Measurements from ENCODE around the gene IGSF9B. TPM values are rescaled to one million over a fixed set of nuclear protein-coding genes. Genes with fewer than 3 reads are reported as not detected.
A peak's percentile ranks its signal among the peaks of the same experiment; 100 is the strongest.

IGSF9B gene
- total and polyA plus RNA-seq, 10 of the 15 experiments (the other 5 are each of a cell fraction or from before 2014, with no cell fraction given) = 0.03 to 3.7 (median 0.20) TPM; not detected in 2

DNA sequence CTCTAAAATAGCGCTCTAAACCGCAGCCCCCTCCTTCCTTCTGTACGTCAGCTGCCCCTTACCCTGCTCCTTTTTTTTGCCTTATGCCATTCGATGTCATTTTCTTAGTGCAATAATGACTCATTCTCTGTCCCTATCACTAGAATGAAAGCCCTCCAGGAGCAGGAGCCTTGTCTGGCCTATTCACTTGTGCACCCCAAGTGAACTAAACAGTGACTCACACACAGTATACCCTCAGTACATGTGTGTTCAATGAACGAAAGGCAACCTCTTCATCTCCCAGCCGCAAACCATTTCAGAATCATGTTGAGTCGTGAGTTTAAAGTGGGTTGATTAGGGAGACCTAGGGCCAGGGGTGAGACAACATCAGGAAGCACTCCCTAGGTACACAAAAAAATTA is 60.7 kb downstream of the IGSF9B start:
- peak; percentile 64 for ATAC-seq

DNA sequence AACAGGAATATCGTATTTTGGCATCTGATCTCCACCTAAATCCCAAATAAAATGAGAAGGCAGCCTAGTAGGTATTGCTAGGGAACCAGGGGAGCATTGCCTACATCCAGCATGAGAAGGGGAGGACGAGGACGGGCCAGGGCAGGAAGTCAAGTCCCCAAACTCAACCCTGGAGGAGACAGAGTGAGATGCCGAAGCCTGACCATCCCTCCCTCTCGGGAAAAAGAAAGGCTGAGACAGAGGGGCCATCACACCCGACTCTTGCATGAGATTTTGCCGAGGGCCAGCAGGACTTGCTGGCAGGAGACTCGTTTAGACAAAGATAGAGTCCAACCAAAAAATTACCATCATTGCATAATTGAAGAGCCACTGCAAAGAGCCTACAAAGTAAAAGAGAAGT is 61.2 kb downstream of the IGSF9B start:
- ChIA-PET CTCF (no interaction called here), RAD21 (ENCODE audit: unreplicated experiment) (no interaction called here), POLR2A (no interaction called here), SMC1A (ENCODE audit: uncharacterized antibody, unreplicated experiment) (no interaction called here)
- no TSS peak for BruUV-seq (replicated peaks)
- DNase-seq (ENCODE audit: low read depth, low spot score) = no peak
- Histone ChIP-seq H3K9ac (ENCODE audit: control insufficient read depth, insufficient read depth, low read length) (no peak overlapping the region), H3K9me3 (replicated peaks; ENCODE audit: control insufficient read depth, insufficient read depth, low read length) (no peaks in the 10 kb centered on the region), H3K4me1 (ENCODE audit: control insufficient read depth, insufficient read depth, low read length) (peaks cover 21% of the 10 kb centered on the region), H3K4me2 (ENCODE audit: control insufficient read depth, insufficient read depth) (peak overlapping the region; percentile 53), H3K27ac (ENCODE audit: control insufficient read depth, insufficient read depth) (peak overlapping the region; percentile 33; the same call in 1 of the 2 replicates), H3K4me3 (no peak overlapping the region), H2AFZ (ENCODE audit: control insufficient read depth, low read depth, low read length) (no peak overlapping the region), H3K36me3 (ENCODE audit: control insufficient read depth in 2 of 2, insufficient read depth in 2 of 2, low read length in 1 of 2) (no peaks in the 10 kb centered on the region), H3K79me2 (ENCODE audit: control insufficient read depth, insufficient read depth, low read length) (no peaks in the 10 kb centered on the region), H3K27me3 (replicated peaks in 1 of 2; ENCODE audit: control insufficient read depth in 2 of 2, insufficient read depth in 2 of 2, low read length in 1 of 2) (no peaks in the 10 kb centered on the region), H4K20me1 (ENCODE audit: control insufficient read depth, insufficient read depth) (no peaks in the 10 kb centered on the region)
- intact Hi-C loops (cut with micrococcal nuclease; ENCODE audit: unreplicated experiment) = no loop called here
- WGBS (ENCODE audit: insufficient coverage, insufficient replicate concordance, low lambda C conversion rate, missing lambda C conversion rate) = 8% methylated on average over 8 of the region's 8 CpGs
- peak; percentile 23 for ATAC-seq
- FAIRE-seq = no peak
- in situ Hi-C loops (cut with MboI) = no loop called here
- TF ChIP-seq BHLHE40 (IDR thresholded peaks at IDR 0.05; ENCODE audit: borderline replicate concordance in 1 of 2, low read depth in 2 of 2, low read length in 1 of 2) (no peak), SIN3A (IDR thresholded peaks at IDR 0.05; ENCODE audit: low read depth, low read length) (no peak), SMAD5 (IDR thresholded peaks at IDR 0.05; ENCODE audit: low read depth) (no peak), SMARCA5 (IDR thresholded peaks at IDR 0.05) (no peak), MYB (IDR thresholded peaks at IDR 0.05; ENCODE audit: borderline replicate concordance, low read depth, low read length) (no peak), TCF3 (IDR thresholded peaks at IDR 0.05; ENCODE audit: borderline replicate concordance, insufficient read depth, low read depth, low read length) (no peak)
- TF ChIP-seq, protein P1, sequence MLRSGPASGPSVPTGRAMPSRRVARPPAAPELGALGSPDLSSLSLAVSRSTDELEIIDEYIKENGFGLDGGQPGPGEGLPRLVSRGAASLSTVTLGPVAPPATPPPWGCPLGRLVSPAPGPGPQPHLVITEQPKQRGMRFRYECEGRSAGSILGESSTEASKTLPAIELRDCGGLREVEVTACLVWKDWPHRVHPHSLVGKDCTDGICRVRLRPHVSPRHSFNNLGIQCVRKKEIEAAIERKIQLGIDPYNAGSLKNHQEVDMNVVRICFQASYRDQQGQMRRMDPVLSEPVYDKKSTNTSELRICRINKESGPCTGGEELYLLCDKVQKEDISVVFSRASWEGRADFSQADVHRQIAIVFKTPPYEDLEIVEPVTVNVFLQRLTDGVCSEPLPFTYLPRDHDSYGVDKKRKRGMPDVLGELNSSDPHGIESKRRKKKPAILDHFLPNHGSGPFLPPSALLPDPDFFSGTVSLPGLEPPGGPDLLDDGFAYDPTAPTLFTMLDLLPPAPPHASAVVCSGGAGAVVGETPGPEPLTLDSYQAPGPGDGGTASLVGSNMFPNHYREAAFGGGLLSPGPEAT (IDR thresholded peaks at IDR 0.05; ENCODE audit: low read depth) = no peak
- TF ChIP-seq, protein P2, sequence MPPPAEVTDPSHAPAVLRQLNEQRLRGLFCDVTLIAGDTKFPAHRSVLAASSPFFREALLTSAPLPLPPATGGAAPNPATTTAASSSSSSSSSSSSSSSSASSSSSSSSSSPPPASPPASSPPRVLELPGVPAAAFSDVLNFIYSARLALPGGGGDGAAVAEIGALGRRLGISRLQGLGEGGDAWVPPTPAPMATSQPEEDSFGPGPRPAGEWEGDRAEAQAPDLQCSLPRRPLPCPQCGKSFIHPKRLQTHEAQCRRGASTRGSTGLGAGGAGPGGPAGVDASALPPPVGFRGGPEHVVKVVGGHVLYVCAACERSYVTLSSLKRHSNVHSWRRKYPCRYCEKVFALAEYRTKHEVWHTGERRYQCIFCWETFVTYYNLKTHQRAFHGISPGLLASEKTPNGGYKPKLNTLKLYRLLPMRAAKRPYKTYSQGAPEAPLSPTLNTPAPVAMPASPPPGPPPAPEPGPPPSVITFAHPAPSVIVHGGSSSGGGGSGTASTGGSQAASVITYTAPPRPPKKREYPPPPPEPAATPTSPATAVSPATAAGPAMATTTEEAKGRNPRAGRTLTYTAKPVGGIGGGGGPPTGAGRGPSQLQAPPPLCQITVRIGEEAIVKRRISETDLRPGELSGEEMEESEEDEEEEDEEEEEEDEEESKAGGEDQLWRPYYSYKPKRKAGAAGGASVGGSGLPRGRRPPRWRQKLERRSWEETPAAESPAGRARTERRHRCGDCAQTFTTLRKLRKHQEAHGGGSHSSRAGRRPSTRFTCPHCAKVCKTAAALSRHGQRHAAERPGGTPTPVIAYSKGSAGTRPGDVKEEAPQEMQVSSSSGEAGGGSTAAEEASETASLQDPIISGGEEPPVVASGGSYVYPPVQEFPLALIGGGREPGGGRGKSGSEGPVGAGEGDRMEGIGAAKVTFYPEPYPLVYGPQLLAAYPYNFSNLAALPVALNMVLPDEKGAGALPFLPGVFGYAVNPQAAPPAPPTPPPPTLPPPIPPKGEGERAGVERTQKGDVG (CRISPR knock-in tag; IDR thresholded peaks at IDR 0.05) = no peak

More for the DNA sequence above, 60.7 kb downstream of the IGSF9B start:
- ChIA-PET SMC1A (ENCODE audit: uncharacterized antibody, unreplicated experiment) (no interaction called here), POLR2A (no interaction called here), RAD21 (ENCODE audit: unreplicated experiment) (no interaction called here), CTCF (no interaction called here)
- BruUV-seq (replicated peaks) = no TSS peak
- intact Hi-C loops (cut with micrococcal nuclease; ENCODE audit: unreplicated experiment) (no loop called here), in situ Hi-C loops (cut with MboI) (no loop called here)
- no peak overlapping the region; the same call in 1 of the 2 replicates for H3K4me2 ChIP-seq (ENCODE audit: control insufficient read depth, insufficient read depth)
- no peaks in the 10 kb centered on the region for H3K9me3 ChIP-seq (replicated peaks; ENCODE audit: control insufficient read depth, insufficient read depth, low read length)
- peaks cover 21% of the 10 kb centered on the region for H3K4me1 ChIP-seq (ENCODE audit: control insufficient read depth, insufficient read depth, low read length)
- no peak overlapping the region for H3K27ac ChIP-seq (ENCODE audit: control insufficient read depth, insufficient read depth)
- DNase-seq (ENCODE audit: low read depth, low spot score) (no peak), FAIRE-seq (no peak)
- H3K9ac ChIP-seq (ENCODE audit: control insufficient read depth, insufficient read depth, low read length) = no peak overlapping the region
- no peaks in the 10 kb centered on the region for H3K27me3 ChIP-seq (replicated peaks in 1 of 2; ENCODE audit: control insufficient read depth in 2 of 2, insufficient read depth in 2 of 2, low read length in 1 of 2)
- no peak overlapping the region for H2AFZ ChIP-seq (ENCODE audit: control insufficient read depth, low read depth, low read length)
- no peaks in the 10 kb centered on the region for H4K20me1 ChIP-seq (ENCODE audit: control insufficient read depth, insufficient read depth)
- no peak for TF ChIP-seq ZBED1 (IDR thresholded peaks at IDR 0.05; ENCODE audit: borderline replicate concordance)
- TF ChIP-seq CREB1 (IDR thresholded peaks at IDR 0.05; ENCODE audit: low read depth) = no peak
- TF ChIP-seq JUNB (IDR thresholded peaks at IDR 0.05) = no peak
- no peak for TF ChIP-seq TBL1XR1 (IDR thresholded peaks at IDR 0.05; ENCODE audit: low read depth, low read length)
- no peak for TF ChIP-seq BCL11A (IDR thresholded peaks at IDR 0.05; ENCODE audit: low read depth, low read length)
- TF ChIP-seq NBN (IDR thresholded peaks at IDR 0.05) = no peak
- TF ChIP-seq ESRRA (IDR thresholded peaks at IDR 0.05; ENCODE audit: low read length) = no peak
- no peaks in the 10 kb centered on the region for H3K36me3 ChIP-seq (ENCODE audit: control insufficient read depth in 2 of 2, insufficient read depth in 2 of 2, low read length in 1 of 2)
- no peaks in the 10 kb centered on the region for H3K79me2 ChIP-seq (ENCODE audit: control insufficient read depth, insufficient read depth, low read length)
- WGBS (ENCODE audit: insufficient coverage, insufficient replicate concordance, low lambda C conversion rate, missing lambda C conversion rate) = 10% methylated on average over 7 of the region's 7 CpGs
- H3K4me3 ChIP-seq = no peak overlapping the region
